Measurements from ENCODE around the gene GATAD2B.

Gene GATAD2B

DNA sequence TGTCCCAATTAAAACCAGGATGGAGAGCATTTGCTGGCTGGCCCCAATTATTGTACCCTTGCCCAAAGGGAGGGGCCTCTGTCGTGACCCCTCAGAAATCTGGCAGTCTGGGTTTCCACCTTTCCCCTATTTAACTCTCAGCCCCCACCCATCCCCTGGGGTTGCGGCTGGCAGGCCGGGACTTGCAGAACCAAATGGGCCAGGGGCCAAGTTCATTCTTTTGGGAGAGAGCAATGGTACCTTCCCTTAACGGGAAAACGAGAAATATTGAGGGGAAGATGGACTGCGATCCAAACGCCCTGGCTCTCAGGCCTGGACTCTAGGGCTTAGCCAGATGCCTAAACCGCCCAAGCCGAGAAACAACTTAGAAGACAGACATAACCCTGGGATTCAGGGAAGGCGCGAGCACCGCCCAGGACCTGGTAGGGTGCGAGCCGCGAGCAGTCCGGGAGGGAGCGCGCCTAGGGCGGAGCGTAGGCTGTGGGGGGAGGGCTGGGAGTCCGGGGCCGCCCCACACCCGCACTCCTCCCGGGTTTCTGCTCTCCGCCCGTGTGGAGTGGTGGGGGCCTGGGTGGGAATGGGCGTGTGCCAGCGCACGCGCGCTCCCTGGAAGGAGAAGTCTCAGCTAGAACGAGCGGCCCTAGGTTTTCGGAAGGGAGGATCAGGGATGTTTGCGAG lies 147.9 kb downstream of the GATAD2B start, which contains the start of gene SLC27A3 (continued):
- TF ChIP-seq, protein P1, sequence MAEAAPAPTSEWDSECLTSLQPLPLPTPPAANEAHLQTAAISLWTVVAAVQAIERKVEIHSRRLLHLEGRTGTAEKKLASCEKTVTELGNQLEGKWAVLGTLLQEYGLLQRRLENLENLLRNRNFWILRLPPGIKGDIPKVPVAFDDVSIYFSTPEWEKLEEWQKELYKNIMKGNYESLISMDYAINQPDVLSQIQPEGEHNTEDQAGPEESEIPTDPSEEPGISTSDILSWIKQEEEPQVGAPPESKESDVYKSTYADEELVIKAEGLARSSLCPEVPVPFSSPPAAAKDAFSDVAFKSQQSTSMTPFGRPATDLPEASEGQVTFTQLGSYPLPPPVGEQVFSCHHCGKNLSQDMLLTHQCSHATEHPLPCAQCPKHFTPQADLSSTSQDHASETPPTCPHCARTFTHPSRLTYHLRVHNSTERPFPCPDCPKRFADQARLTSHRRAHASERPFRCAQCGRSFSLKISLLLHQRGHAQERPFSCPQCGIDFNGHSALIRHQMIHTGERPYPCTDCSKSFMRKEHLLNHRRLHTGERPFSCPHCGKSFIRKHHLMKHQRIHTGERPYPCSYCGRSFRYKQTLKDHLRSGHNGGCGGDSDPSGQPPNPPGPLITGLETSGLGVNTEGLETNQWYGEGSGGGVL (tag by site-specific recombination; IDR thresholded peaks at IDR 0.05): peak; percentile 95
- TF ChIP-seq, protein P2, sequence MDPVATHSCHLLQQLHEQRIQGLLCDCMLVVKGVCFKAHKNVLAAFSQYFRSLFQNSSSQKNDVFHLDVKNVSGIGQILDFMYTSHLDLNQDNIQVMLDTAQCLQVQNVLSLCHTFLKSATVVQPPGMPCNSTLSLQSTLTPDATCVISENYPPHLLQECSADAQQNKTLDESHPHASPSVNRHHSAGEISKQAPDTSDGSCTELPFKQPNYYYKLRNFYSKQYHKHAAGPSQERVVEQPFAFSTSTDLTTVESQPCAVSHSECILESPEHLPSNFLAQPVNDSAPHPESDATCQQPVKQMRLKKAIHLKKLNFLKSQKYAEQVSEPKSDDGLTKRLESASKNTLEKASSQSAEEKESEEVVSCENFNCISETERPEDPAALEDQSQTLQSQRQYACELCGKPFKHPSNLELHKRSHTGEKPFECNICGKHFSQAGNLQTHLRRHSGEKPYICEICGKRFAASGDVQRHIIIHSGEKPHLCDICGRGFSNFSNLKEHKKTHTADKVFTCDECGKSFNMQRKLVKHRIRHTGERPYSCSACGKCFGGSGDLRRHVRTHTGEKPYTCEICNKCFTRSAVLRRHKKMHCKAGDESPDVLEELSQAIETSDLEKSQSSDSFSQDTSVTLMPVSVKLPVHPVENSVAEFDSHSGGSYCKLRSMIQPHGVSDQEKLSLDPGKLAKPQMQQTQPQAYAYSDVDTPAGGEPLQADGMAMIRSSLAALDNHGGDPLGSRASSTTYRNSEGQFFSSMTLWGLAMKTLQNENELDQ (tag by site-specific recombination; IDR thresholded peaks at IDR 0.05; ENCODE audit: low read depth): no peak
- TF ChIP-seq KLF7 (tag by site-specific recombination; IDR thresholded peaks at IDR 0.05; ENCODE audit: borderline replicate concordance): peak; percentile 79; the same call in 1 of the 2 replicates
- TF ChIP-seq, protein P3, sequence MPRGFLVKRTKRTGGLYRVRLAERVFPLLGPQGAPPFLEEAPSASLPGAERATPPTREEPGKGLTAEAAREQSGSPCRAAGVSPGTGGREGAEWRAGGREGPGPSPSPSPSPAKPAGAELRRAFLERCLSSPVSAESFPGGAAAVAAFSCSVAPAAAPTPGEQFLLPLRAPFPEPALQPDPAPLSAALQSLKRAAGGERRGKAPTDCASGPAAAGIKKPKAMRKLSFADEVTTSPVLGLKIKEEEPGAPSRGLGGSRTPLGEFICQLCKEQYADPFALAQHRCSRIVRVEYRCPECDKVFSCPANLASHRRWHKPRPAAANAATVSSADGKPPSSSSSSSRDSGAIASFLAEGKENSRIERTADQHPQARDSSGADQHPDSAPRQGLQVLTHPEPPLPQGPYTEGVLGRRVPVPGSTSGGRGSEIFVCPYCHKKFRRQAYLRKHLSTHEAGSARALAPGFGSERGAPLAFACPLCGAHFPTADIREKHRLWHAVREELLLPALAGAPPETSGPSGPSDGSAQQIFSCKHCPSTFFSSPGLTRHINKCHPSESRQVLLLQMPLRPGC (tag by site-specific recombination; IDR thresholded peaks at IDR 0.05): no peak
- peak; percentile 94 for TF ChIP-seq ZNF600 (tag by site-specific recombination; IDR thresholded peaks at IDR 0.05)
- TF ChIP-seq ZNF169 (tag by site-specific recombination; IDR thresholded peaks at IDR 0.05): no peak
- TF ChIP-seq KLF9 (tag by site-specific recombination; IDR thresholded peaks at IDR 0.05; ENCODE audit: low read depth): peak; percentile 80
- TF ChIP-seq WT1 (tag by site-specific recombination; IDR thresholded peaks at IDR 0.05): peak; percentile 83
- no peak for TF ChIP-seq ZNF202 (tag by site-specific recombination; IDR thresholded peaks at IDR 0.05; ENCODE audit: borderline replicate concordance)
- no peak for TF ChIP-seq ZNF510 (tag by site-specific recombination; IDR thresholded peaks at IDR 0.05; ENCODE audit: insufficient replicate concordance)
- 0 out of 2 replicates have a peak, but pooled peaks have one; percentile 34 for TF ChIP-seq ZNF629 (tag by site-specific recombination; IDR thresholded peaks at IDR 0.05)
- no peak for TF ChIP-seq GLI4 (tag by site-specific recombination; IDR thresholded peaks at IDR 0.05)
- peak; percentile 77; the same call in 1 of the 2 replicates for TF ChIP-seq ZBTB7A (tag by site-specific recombination; IDR thresholded peaks at IDR 0.05; ENCODE audit: low read depth)
- TF ChIP-seq ZNF24 (tag by site-specific recombination; IDR thresholded peaks at IDR 0.05): peak; percentile 59; the same call in 1 of the 2 replicates
- peak; percentile 33; the same call in 1 of the 2 replicates for TF ChIP-seq ZNF843 (tag by site-specific recombination; IDR thresholded peaks at IDR 0.05)
- peak; percentile 93 for TF ChIP-seq GLIS2 (tag by site-specific recombination; IDR thresholded peaks at IDR 0.05)
- TF ChIP-seq, protein P4, sequence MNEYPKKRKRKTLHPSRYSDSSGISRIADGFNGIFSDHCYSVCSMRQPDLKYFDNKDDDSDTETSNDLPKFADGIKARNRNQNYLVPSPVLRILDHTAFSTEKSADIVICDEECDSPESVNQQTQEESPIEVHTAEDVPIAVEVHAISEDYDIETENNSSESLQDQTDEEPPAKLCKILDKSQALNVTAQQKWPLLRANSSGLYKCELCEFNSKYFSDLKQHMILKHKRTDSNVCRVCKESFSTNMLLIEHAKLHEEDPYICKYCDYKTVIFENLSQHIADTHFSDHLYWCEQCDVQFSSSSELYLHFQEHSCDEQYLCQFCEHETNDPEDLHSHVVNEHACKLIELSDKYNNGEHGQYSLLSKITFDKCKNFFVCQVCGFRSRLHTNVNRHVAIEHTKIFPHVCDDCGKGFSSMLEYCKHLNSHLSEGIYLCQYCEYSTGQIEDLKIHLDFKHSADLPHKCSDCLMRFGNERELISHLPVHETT (tag by site-specific recombination; IDR thresholded peaks at IDR 0.05): peak; percentile 47; the same call in 1 of the 2 replicates
- TF ChIP-seq, protein P5, sequence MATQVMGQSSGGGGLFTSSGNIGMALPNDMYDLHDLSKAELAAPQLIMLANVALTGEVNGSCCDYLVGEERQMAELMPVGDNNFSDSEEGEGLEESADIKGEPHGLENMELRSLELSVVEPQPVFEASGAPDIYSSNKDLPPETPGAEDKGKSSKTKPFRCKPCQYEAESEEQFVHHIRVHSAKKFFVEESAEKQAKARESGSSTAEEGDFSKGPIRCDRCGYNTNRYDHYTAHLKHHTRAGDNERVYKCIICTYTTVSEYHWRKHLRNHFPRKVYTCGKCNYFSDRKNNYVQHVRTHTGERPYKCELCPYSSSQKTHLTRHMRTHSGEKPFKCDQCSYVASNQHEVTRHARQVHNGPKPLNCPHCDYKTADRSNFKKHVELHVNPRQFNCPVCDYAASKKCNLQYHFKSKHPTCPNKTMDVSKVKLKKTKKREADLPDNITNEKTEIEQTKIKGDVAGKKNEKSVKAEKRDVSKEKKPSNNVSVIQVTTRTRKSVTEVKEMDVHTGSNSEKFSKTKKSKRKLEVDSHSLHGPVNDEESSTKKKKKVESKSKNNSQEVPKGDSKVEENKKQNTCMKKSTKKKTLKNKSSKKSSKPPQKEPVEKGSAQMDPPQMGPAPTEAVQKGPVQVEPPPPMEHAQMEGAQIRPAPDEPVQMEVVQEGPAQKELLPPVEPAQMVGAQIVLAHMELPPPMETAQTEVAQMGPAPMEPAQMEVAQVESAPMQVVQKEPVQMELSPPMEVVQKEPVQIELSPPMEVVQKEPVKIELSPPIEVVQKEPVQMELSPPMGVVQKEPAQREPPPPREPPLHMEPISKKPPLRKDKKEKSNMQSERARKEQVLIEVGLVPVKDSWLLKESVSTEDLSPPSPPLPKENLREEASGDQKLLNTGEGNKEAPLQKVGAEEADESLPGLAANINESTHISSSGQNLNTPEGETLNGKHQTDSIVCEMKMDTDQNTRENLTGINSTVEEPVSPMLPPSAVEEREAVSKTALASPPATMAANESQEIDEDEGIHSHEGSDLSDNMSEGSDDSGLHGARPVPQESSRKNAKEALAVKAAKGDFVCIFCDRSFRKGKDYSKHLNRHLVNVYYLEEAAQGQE (tag by site-specific recombination; IDR thresholded peaks at IDR 0.05): no peak
- TF ChIP-seq, protein P6, sequence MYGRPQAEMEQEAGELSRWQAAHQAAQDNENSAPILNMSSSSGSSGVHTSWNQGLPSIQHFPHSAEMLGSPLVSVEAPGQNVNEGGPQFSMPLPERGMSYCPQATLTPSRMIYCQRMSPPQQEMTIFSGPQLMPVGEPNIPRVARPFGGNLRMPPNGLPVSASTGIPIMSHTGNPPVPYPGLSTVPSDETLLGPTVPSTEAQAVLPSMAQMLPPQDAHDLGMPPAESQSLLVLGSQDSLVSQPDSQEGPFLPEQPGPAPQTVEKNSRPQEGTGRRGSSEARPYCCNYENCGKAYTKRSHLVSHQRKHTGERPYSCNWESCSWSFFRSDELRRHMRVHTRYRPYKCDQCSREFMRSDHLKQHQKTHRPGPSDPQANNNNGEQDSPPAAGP (tag by site-specific recombination; IDR thresholded peaks at IDR 0.05): peak; percentile 86; the same call in 1 of the 2 replicates
- peak; percentile 91 for TF ChIP-seq GLIS1 (tag by site-specific recombination; IDR thresholded peaks at IDR 0.05)
- no peak for TF ChIP-seq BCL11B (tag by site-specific recombination; IDR thresholded peaks at IDR 0.05; ENCODE audit: low read depth)
- TF ChIP-seq, protein P7, sequence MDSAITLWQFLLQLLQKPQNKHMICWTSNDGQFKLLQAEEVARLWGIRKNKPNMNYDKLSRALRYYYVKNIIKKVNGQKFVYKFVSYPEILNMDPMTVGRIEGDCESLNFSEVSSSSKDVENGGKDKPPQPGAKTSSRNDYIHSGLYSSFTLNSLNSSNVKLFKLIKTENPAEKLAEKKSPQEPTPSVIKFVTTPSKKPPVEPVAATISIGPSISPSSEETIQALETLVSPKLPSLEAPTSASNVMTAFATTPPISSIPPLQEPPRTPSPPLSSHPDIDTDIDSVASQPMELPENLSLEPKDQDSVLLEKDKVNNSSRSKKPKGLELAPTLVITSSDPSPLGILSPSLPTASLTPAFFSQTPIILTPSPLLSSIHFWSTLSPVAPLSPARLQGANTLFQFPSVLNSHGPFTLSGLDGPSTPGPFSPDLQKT (IDR thresholded peaks at IDR 0.05; ENCODE audit: borderline replicate concordance, low read depth, low read length): no peak; the same call in 1 of the 2 replicates
